Liver (tissue), 2 donors: ENCODE measurements around the gene APOE.

ENCODE experiments used
- EGR1 ChIP-seq, 2 donors: IDR thresholded peaks; 2 replicates each; pipeline ENCODE4 v1.6.1; 2016 to 2018; ENCODE audit warnings: antibody characterized with exemption in 2 of 2, low read depth in 2 of 2
- RXRA ChIP-seq, 2 donors: IDR thresholded peaks; 2 replicates each; pipeline ENCODE4 v1.6.1; 2017 to 2018; ENCODE audit warnings: antibody characterized with exemption in 2 of 2, mild to moderate bottlenecking in 1 of 2
- TAF1 ChIP-seq: conservative IDR thresholded peaks from 2 replicates; pipeline ENCODE4 v1.6.1; 2016; ENCODE audit warnings: antibody characterized with exemption, mild to moderate bottlenecking
- donor health status: healthy.

DNA sequence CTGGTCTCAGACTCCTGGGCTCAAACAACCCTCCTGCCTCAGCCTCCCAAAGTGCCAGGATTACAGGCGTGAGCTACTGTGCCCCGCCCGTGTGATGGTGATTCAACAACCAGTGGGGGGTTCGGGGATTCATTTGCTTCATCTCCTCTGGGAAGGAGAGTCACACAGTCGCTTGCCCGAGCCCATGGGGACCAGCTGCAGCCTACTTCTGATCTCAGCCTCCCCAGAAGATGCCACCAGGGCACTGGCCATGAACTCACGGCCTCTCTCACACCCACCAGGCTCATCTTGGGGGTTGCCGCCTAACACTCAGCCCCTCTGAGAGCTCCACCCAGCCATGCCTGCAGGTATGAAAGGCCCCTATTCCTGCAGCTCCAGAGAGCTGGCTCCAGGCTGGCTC lies 7.8 kb upstream of the APOE start:
- TF ChIP-seq EGR1 (IDR thresholded peaks at IDR 0.05; ENCODE audit: low read depth in 2 of 2) (no peak), RXRA (IDR thresholded peaks at IDR 0.05) (no peak), TAF1 (no peak)
